ENCODE measurements around the gene CDK14.

CDK14 gene

GRCh38 chr7:91242097-91242844 lies 646.1 kb downstream of the CDK14 start:
- no peak for DNase-seq

GRCh38 chr7:91243591-91244301 lies 647.6 kb downstream of the CDK14 start:
- DNase-seq: no peak

- DNase-seq: no peak
These were observed 651.4 kb downstream of the CDK14 start for GRCh38 chr7:91247500-91247899.

- DNase-seq: no peak
These were observed 652.9 kb downstream of the CDK14 start for GRCh38 chr7:91248996-91249395.

GRCh38 chr7:91249506-91250233 lies 653.5 kb downstream of the CDK14 start:
- DNase-seq: no peak

- no peak for DNase-seq
These were observed 654.6 kb downstream of the CDK14 start for GRCh38 chr7:91250706-91251105.

- no peak for DNase-seq
These were observed 655.8 kb downstream of the CDK14 start for GRCh38 chr7:91251877-91252276.

All from stimulated activated CD4-positive, alpha-beta T cell treated with anti-CD3 and anti-CD28 coated beads, Interleukin-4, amount 100 ng/mL, for 1 hour (primary cell).